Fibroblast of skin of left biceps (primary cell): ENCODE results near the gene HIPK1.
"Not testable (repeated sequence)": the region's sequence is repeated elsewhere in the genome, so short reads cannot be mapped to it uniquely, and the experiment has no call there.

Source experiments
- DNase-seq, 2 experiments: peaks; one replicate each; pipeline ENCODE4 v3.0.0-alpha.2; 2013; ENCODE audit warnings: low read depth in 2 of 2

Gene HIPK1

DNA sequence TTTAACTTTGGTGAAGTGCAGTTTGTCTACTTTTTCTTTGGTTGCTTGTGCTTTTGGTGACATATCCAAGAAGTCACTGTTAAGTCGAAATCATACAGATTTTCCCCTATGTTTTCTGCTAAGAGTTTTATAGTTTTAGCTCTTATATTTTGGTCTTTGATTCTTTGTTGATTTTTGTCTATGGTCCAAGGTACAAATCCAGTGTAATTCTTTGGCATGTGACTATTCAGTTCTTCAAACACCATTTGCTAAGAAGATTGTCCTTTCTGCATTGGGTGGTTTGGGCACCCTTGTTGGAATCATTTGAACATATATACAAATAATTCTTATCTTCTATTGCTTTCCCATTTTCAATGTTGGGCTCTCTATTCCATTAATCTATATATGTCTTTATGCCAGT, 16.2 kb downstream of the HIPK1 start:
- no peak for DNase-seq

DNA sequence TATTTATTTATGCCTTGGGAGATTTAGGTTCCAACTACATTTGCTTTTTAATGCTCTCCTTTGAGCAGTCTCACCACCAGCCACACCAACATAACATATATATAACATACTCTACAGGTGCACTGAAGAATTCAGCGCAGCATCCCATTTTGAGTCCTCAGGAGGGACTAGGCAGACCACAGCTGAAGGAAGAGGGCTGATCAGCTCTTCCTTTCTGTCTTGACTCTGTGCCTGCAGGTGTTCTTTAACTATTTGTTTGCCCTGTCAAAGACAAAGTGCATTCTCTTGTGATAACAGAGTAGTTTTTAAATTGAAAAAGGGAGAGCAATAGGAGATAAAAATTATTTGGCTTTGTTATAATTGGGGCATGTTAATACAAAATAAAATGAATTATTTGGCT, 17.0 kb downstream of the HIPK1 start:
- no peak for DNase-seq

DNA sequence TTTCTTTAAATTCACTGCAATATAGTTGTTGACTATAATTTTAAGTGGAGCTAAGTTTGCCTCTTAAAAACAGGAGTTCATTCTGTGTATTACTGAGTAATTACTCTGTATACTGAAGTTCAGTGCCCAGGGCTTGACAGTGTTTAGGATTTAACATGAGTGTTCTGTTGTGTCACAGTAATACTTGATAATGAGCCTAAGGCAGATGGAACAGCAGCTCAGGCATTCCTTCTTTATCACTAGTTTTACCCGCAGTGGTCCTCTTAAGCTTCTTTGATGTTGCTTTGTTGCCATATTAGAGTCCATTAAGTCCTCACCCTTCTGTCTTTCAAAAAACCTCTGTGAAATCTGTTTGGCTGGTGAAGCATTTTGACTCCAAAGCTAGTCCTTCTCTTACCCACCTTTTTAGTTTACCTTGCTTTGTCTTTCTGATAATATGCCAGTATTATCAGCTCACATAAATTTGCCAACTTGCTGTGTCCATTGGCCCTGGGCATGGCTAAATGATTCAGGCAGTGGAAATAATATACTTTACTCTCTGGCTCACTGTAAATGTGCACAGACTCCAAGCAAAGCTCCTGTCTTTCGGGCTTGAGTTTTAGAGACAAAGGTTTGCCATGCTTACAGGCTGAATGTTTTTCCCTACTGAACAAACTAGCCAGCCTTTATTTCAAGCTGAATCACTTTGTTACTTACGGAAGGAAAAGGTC, 17.7 kb downstream of the HIPK1 start:
- DNase-seq = no peak

DNA sequence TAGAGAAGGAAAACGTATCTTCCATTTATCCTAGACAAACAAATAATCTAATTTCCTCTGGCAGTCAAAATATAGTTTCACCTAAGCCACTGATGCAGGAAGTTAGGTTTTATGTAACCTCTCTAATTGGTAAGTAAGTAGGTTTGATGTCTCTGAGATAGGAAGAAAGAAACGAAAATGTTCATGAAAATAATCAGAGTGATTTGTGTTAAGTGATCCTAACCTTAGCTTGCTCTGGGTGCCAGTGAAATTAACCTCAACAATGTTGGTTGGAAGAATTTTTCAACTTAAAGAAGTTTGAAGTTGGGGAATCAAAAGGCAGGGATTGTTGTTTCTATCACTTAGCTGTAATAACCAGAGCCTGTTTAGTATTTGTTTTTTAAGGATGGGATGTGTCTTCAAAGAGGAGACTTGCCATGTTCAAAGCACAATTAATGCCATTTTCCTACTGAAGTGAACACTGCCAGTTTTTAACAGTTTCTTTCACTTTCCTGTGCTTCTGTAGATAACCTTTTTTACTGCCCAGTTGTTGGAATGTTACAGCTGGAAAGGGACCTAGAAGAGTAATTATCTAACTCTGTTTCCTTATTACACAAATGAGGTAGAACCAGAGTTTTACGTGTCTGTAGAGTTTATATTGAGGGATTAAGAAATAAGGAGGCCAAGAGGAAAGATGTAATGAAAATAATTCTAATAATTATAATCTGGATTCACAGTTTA, 18.4 kb downstream of the HIPK1 start:
- no peak for DNase-seq

DNA sequence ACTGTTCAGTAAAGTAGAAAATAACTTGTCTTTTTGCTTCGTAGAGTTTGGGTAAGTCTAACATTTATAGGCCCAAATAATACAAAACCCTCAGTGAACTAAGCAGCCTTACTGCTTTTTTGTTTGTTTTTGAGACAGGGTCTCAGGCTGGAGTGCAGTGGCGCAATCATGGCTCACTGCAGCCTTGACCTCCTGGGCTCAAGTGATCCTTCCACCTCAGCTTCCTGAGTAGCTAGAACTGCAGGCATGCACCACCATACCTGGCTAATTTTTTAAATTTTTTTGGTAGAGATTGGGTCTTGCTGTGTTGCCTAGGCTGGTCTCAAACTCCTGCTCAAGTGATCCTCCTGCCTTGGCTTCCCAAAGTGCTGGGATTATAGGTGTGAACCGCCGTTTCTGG, 19.0 kb downstream of the HIPK1 start:
- not testable (repeated sequence) for DNase-seq

DNA sequence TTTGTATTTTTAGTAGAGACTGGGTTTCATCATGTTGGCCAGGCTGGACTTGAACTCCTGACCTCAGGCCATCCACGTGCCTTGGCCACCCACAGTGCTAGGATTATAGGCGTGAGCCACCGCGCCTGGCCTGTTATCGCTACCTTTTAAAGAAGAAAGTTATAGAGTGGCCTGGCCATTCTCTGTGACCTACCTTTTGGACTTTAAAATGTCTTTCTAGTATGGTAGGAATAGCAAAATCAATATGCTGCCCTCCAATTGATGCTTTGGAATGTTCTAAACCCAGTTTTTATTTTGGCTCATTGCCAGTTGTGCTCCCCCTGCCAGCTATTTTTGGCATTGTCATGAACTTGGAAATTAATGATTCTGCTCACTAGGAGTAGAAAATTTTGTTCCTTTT, 19.9 kb downstream of the HIPK1 start:
- no peak for DNase-seq

DNA sequence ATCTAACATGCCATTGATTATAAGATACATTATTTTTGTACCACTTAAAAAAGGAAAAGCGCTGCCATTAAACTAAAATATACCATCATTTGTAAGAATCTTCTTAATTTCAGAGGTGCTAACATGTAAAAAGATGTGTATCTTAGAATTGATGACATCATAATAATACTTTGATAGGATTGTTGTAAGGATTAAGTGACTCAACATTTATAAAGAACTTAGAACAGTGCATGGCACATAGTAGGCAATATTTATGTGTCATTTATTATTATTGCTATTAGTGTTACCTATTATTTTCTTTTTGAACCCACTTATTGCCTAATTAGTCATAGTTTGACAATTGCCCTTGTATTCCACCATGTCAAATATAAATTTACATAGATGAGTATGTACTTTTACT, 21.8 kb downstream of the HIPK1 start:
- DNase-seq = no peak

DNA sequence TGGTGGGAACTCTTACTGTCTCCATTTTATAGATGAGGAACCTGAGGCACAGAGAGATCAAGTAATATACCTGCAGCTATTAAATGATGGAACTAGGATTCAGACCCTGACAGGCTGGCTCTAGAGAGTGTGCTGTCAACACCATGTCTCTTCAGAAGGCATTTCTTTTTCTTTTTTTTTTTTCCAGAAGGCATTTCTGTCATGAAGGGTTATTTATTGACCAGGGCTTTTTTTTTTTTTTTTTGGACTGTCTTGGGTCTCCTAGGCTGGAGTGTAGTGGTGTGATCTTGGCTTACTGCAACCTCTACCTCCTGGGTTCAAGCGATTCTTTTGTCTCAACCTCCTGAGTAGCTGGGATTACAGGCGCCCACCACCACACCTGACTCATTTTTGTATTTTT, 22.6 kb downstream of the HIPK1 start:
- DNase-seq = no peak

DNA sequence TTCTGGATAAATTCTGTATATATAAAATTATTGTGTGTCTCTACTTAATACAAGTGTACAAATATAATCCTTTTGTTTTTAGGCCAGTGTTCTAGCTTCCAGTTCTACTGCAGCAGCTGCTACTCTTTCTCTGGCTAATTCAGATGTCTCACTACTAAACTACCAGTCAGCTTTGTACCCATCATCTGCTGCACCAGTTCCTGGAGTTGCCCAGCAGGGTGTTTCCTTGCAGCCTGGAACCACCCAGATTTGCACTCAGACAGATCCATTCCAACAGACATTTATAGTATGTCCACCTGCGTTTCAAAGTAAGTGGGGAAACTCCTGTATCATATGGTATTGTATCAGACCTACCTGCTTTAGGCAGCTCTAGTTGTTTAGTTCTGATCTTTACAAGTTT, 28.9 kb downstream of the HIPK1 start:
- no peak for DNase-seq

DNA sequence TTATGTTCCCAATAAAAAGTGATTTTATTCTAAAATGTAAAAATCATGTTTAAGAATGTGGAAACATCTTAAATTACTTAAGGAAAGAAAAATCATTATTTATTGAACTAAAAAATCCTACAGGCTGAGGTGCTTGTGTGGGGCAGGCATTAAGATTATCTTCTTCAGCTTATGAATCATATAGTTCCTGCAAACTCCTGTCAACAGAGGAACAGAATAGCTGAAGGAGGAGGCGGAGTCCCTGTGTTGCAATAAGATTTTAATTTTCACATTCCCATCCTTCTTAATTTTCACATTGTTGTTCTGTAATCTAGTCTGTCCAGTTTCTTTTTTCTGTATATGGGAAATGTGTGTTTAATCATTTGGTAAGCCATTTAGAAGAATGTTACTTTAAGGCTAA, 29.6 kb downstream of the HIPK1 start:
- no peak for DNase-seq

DNA sequence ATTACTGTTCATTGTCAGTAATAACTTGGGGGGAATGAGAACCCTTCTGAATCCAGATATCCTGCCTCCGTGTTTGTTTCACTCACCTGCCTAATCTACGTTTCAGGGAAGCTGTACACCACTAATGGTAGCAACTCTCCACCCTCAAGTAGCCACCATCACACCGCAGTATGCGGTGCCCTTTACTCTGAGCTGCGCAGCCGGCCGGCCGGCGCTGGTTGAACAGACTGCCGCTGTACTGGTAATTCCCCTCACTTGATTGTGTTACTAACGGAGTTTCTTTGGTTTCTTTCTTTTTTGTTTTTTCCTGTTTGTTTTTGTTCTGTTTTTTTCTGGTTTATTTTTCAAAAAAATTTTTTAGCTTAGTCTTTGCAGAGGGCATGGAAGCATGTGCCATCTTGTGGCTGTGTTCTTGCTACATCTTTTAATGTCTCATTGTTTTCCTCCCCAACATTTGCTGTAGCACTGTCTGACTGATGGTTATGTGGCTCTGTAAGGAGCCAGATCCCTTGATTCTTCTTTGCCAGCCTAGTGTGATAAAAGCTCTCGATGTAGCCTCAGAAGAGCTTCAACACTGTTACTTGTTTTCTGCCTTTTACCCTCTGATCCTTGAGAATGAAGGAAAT, 34.3 kb downstream of the HIPK1 start:
- DNase-seq = no peak

DNA sequence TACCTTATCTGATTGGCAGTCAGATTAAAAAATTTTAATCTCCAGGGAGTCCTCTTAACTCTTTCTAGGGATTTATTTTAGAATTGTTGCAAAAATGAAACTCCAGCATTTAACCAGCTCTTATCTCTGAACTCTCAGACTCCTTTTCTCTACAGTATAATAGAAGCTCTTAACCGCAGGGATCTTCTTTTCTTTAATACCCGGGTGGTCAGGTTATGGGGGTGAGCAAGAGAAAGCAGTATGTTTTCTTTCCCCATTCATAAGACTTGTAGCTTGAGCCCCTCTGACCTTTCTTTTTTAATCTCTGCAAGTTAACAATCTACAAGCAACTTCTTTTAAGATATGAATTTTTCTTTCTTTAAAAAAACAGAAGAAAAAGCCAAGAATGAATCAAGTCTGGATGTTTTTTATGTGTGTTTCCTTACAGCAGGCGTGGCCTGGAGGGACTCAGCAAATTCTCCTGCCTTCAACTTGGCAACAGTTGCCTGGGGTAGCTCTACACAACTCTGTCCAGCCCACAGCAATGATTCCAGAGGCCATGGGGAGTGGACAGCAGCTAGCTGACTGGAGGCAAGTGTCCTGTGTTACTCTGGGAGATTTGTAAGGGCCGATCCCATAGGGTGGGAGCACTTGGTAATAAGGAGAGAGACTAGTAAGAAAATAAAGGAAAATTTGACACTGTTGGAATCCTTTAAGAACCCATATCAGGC, 36.7 kb downstream of the HIPK1 start:
- no peak for DNase-seq

DNA sequence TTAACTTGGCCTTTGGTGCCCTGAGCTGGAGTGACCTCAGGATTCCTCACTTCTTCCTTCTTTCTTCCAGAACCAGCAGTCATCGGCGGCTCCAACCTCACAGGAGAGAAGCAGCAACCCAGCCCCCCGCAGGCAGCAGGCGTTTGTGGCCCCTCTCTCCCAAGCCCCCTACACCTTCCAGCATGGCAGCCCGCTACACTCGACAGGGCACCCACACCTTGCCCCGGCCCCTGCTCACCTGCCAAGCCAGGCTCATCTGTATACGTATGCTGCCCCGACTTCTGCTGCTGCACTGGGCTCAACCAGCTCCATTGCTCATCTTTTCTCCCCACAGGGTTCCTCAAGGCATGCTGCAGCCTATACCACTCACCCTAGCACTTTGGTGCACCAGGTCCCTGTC, 43.8 kb downstream of the HIPK1 start:
- DNase-seq = no peak

DNA sequence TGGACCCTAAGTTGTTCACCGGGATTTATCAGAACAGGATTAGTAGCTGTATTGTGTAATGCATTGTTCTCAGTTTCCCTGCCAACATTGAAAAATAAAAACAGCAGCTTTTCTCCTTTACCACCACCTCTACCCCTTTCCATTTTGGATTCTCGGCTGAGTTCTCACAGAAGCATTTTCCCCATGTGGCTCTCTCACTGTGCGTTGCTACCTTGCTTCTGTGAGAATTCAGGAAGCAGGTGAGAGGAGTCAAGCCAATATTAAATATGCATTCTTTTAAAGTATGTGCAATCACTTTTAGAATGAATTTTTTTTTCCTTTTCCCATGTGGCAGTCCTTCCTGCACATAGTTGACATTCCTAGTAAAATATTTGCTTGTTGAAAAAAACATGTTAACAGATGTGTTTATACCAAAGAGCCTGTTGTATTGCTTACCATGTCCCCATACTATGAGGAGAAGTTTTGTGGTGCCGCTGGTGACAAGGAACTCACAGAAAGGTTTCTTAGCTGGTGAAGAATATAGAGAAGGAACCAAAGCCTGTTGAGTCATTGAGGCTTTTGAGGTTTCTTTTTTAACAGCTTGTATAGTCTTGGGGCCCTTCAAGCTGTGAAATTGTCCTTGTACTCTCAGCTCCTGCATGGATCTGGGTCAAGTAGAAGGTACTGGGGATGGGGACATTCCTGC, 46.2 kb downstream of the HIPK1 start:
- DNase-seq = peak in 1 of 2 experiments; percentile 41

DNA sequence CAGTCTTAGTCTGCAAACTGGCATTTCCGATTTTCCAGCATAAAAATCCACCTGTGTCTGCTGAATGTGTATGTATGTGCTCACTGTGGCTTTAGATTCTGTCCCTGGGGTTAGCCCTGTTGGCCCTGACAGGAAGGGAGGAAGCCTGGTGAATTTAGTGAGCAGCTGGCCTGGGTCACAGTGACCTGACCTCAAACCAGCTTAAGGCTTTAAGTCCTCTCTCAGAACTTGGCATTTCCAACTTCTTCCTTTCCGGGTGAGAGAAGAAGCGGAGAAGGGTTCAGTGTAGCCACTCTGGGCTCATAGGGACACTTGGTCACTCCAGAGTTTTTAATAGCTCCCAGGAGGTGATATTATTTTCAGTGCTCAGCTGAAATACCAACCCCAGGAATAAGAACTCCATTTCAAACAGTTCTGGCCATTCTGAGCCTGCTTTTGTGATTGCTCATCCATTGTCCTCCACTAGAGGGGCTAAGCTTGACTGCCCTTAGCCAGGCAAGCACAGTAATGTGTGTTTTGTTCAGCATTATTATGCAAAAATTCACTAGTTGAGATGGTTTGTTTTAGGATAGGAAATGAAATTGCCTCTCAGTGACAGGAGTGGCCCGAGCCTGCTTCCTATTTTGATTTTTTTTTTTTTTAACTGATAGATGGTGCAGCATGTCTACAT, 47.6 kb downstream of the HIPK1 start:
- peak in 1 of 2 experiments; percentile 22 for DNase-seq

DNA sequence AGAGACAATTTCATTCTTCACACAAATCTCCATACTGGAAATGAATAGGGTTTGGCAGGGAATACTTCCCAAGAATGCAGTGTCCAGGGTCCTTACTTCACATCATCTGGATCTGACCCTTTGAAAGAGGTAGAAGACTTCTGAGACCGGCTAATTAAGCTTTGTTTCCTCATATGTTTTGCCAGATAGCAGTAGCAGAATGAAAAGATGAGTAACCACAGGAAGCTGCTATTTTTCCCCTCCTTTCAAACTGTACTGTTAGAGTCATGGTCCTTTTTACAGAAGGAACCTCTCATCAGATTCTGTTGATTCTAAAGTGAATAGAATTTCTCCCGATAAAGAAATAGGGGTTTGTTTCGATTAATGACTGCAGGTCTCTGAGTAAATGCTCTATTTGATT, 48.8 kb downstream of the HIPK1 start:
- DNase-seq = no peak

DNA sequence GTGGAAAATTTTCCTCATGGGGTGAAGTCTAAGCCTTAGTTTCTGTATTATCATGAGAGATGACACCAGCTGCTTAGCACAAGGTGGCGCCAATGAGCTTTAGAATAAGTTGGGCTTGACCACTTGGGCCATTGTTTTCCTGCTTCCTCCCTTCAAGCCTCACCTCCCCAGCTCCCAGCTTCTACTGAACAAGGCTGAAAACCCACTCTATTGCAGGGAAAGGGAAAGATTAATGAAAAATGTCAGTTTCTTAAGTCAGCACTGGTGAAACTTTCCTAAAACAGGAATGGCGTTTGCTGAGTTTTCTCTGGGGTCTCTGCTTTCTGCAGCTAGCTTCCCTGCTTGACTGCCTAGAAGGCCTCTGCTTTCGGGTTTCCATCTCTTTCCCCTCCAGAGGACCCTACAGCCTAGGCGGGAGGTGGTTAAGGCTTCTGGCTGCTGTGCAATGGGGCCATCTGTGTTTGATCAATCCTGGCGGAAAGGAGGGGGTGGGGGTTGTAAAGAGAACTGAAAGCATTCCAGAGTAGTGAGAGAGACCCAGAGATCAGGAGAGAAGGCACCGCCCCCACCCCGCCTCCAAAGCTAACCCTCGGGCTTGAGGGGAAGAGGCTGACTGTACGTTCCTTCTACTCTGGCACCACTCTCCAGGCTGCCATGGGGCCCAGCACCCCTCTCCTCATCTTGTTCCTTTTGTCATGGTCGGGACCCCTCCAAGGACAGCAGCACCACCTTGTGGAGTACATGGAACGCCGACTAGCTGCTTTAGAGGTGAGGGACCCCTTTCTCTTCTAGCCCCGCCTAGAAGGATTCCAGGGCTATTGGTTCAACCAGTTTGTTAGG, 50.0 kb downstream of the HIPK1 start, which contains the start of gene OLFML3:
OLFML3 (plus strand) TSS at position 612 of the 840 bp plus-strand sequence; CDS start at position 655, 43 bp downstream.
- peak; percentile 97 to 98 for DNase-seq

DNA sequence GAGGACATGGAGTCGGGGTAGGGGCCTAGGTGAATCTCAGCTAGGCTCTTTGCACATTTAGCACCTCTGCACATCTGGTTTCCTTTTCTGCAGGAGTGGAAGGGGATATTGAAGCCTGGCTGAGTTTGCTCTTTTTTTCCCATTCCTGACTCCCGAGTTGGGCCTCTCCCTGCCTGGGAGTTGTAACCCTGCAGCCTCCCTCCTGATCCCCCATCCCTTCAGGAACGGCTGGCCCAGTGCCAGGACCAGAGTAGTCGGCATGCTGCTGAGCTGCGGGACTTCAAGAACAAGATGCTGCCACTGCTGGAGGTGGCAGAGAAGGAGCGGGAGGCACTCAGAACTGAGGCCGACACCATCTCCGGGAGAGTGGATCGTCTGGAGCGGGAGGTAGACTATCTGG, 51.0 kb downstream of the HIPK1 start:
- peak in 1 of 2 experiments; percentile 42 for DNase-seq

DNA sequence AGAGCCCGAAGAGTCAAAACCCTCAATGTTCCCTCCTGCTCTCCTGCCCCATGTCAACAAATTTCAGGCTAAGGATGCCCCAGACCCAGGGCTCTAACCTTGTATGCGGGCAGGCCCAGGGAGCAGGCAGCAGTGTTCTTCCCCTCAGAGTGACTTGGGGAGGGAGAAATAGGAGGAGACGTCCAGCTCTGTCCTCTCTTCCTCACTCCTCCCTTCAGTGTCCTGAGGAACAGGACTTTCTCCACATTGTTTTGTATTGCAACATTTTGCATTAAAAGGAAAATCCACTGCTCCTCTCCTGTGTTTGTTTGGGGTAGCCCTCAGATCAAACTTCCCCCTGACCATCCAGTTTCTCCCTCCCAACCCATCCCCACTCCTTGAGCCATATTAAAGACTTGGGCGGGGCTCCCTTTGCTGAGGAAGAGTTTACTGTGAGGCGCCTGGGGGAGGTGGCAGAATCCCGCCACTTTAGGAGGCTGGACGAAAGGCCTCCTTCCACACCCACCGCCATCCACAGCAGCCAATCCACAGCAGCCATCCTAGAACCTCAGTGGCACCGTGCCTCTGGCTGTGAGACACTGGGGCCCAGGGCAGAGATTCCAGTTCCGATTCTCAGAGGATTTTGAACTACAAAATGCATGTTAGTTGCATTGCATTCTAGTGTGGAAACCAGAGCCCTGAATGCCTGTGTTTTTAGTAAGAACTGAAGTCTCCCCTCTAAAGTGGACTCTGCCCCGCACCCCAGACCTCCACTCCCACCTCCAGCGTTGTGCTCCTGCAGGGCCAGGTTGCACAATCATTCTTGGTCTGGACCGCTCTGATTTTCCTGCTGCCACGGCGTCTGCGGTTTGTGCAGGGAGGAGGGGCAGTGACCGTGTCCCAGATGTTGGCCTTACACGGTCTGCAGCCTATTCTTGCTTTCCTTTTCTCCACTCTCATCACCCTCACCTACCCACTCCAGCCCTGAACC, 53.1 kb downstream of the HIPK1 start:
- DNase-seq = peak; percentile 79 to 82
